Measurements from ENCODE around the gene NMUR1. TPM values are rescaled to one million over a fixed set of nuclear protein-coding genes. Genes with fewer than 3 reads are reported as not detected.

Gene NMUR1
- polyA plus RNA-seq, 1 donor (not counting 4 experiments of a cell fraction or from before 2014, with no cell fraction given), result not detected

DNA sequence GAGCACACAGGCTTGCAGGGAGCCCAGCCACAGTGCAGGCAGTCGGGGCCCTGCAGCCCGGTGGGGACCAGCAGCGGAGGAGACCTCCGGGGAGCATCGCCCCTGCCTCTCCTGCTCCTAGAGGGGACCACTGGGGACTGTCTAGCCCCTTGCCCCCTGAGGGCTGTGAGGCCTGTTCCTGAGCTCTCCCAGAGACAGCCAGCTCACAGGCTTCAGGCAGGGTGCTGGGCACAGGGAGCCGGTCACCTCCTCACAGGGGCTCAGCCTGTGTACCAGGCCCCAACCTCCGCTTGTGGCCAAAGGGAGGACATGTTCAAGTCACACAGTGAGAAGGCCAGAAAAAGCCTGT lies 3.5 kb upstream of the NMUR1 start:
- no peaks in the 10 kb centered on the region for H4K20me1 ChIP-seq (ENCODE audit: control insufficient read depth, extremely low read depth, insufficient read depth, low read length)
- dilution Hi-C loops (cut with MboI; ENCODE audit: extremely low pct_ligation_motif_present, low sequenced_read_pairs), result no loop called here
- H3K27ac ChIP-seq (ENCODE audit: control insufficient read depth, insufficient read depth, low read length), result no peak overlapping the region
- TF ChIP-seq EZH2 (IDR thresholded peaks at IDR 0.05; ENCODE audit: low read length), result no peak
- TF ChIP-seq, protein P1, sequence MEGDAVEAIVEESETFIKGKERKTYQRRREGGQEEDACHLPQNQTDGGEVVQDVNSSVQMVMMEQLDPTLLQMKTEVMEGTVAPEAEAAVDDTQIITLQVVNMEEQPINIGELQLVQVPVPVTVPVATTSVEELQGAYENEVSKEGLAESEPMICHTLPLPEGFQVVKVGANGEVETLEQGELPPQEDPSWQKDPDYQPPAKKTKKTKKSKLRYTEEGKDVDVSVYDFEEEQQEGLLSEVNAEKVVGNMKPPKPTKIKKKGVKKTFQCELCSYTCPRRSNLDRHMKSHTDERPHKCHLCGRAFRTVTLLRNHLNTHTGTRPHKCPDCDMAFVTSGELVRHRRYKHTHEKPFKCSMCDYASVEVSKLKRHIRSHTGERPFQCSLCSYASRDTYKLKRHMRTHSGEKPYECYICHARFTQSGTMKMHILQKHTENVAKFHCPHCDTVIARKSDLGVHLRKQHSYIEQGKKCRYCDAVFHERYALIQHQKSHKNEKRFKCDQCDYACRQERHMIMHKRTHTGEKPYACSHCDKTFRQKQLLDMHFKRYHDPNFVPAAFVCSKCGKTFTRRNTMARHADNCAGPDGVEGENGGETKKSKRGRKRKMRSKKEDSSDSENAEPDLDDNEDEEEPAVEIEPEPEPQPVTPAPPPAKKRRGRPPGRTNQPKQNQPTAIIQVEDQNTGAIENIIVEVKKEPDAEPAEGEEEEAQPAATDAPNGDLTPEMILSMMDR (optimal IDR thresholded peaks at IDR 0.05 in 1 of 3, IDR thresholded peaks at IDR 0.05 in 1 of 3, conservative IDR thresholded peaks at IDR 0.05 in 1 of 3; ENCODE audit: extremely low read depth in 1 of 3, insufficient read depth in 2 of 3, low read length in 3 of 3), result no peak
- no peaks in the 10 kb centered on the region for H3K9me3 ChIP-seq (ENCODE audit: control insufficient read depth, low read depth, low read length)
- H3K4me2 ChIP-seq (ENCODE audit: control insufficient read depth, extremely low read depth, insufficient read depth, low read depth, low read length), result no peak overlapping the region
- H3K79me2 ChIP-seq (ENCODE audit: control insufficient read depth, insufficient read depth, low read length), result no peaks in the 10 kb centered on the region
- no peak overlapping the region for H3K9ac ChIP-seq (ENCODE audit: control insufficient read depth, extremely low read depth, insufficient read depth, low read length)
- FAIRE-seq (no peak), DNase-seq (ENCODE audit: low read depth, low spot score) (no peak)
- H3K9me1 ChIP-seq (ENCODE audit: control insufficient read depth, extremely low read depth, insufficient read depth, low read length), result no peaks in the 10 kb centered on the region
- no peak overlapping the region for H3K4me3 ChIP-seq (ENCODE audit: control insufficient read depth in 2 of 3, extremely low read depth in 1 of 3, insufficient read depth in 2 of 3, low read depth in 1 of 3, low read length in 3 of 3)
- no peaks in the 10 kb centered on the region for H3K4me1 ChIP-seq (ENCODE audit: control insufficient read depth, extremely low read depth, insufficient read depth, low read length)
- peaks cover 21% of the 10 kb centered on the region for H3K27me3 ChIP-seq (ENCODE audit: control insufficient read depth, extremely low read depth, insufficient read depth, low read length)
- no peak overlapping the region for H2AFZ ChIP-seq (ENCODE audit: control insufficient read depth, low read length)
- H3K36me3 ChIP-seq (ENCODE audit: control insufficient read depth in 2 of 2, extremely low read depth in 1 of 2, insufficient read depth in 2 of 2, low read length in 2 of 2), result no peaks in the 10 kb centered on the region

DNA sequence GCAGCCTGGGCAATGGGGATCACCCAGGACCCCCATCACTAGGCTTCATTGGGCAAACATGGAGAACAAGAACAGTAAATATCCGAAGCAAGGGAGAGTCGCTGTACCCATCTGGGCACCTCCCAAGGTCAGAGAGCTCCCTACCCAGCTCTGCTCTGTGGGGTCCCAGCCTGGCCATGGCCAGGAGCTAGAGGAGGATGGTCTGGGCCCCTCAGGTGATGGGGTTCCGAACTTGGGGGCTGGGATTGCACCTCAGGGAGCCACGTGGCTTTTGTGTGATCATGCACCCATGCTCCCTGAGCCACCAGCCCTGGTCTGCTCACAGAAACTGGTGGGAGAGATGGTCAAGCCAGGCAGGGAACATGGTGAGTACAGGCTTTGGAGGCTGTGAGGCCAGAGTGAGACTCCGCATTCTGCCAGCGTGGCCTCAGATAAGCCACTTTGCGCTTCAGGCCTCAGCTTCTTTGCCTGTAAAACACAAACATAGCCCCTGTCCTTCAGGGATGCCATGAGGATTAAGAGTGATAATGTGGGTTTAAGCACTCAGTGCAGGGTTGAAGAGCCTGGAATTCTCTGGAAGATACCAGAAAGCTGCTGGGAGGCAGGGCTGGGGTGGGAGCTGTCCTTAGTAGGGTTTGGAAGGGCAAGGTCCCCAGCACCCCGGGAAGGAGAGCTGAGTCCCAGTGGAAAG lies 3.0 kb upstream of the NMUR1 start:
- no peaks in the 10 kb centered on the region for H4K20me1 ChIP-seq (ENCODE audit: control insufficient read depth, extremely low read depth, insufficient read depth, low read length)
- peaks cover 26% of the 10 kb centered on the region for H3K27me3 ChIP-seq (ENCODE audit: control insufficient read depth, extremely low read depth, insufficient read depth, low read length)
- H2AFZ ChIP-seq (ENCODE audit: control insufficient read depth, low read length), result no peak overlapping the region
- no peak overlapping the region for H3K4me3 ChIP-seq (ENCODE audit: control insufficient read depth in 2 of 3, extremely low read depth in 1 of 3, insufficient read depth in 2 of 3, low read depth in 1 of 3, low read length in 3 of 3)
- DNase-seq (ENCODE audit: low read depth, low spot score), result no peak
- TF ChIP-seq, protein P1 (optimal IDR thresholded peaks at IDR 0.05 in 1 of 3, IDR thresholded peaks at IDR 0.05 in 1 of 3, conservative IDR thresholded peaks at IDR 0.05 in 1 of 3; ENCODE audit: extremely low read depth in 1 of 3, insufficient read depth in 2 of 3, low read length in 3 of 3), result no peak
- no peak for TF ChIP-seq EZH2 (IDR thresholded peaks at IDR 0.05; ENCODE audit: low read length)
- H3K9me3 ChIP-seq (ENCODE audit: control insufficient read depth, low read depth, low read length), result no peaks in the 10 kb centered on the region
- FAIRE-seq, result no peak
- H3K79me2 ChIP-seq (ENCODE audit: control insufficient read depth, insufficient read depth, low read length), result no peaks in the 10 kb centered on the region
- H3K9ac ChIP-seq (ENCODE audit: control insufficient read depth, extremely low read depth, insufficient read depth, low read length), result no peak overlapping the region
- dilution Hi-C loops (cut with MboI; ENCODE audit: extremely low pct_ligation_motif_present, low sequenced_read_pairs), result no loop called here
- no peak overlapping the region for H3K27ac ChIP-seq (ENCODE audit: control insufficient read depth, insufficient read depth, low read length)
- H3K4me1 ChIP-seq (ENCODE audit: control insufficient read depth, extremely low read depth, insufficient read depth, low read length), result no peaks in the 10 kb centered on the region
- H3K36me3 ChIP-seq (ENCODE audit: control insufficient read depth in 2 of 2, extremely low read depth in 1 of 2, insufficient read depth in 2 of 2, low read length in 2 of 2), result no peaks in the 10 kb centered on the region
- no peaks in the 10 kb centered on the region for H3K9me1 ChIP-seq (ENCODE audit: control insufficient read depth, extremely low read depth, insufficient read depth, low read length)
- no peak overlapping the region for H3K4me2 ChIP-seq (ENCODE audit: control insufficient read depth, extremely low read depth, insufficient read depth, low read depth, low read length)

Measured in keratinocyte (primary cell).